Measurements from ENCODE around the gene LRRFIP2. TPM values are rescaled to one million over a fixed set of nuclear protein-coding genes. Genes with fewer than 3 reads are reported as not detected.

Gene LRRFIP2
- total and polyA plus RNA-seq, 2 of the 8 experiments (the other 6 are each of a cell fraction or from before 2014, with no cell fraction given) = 8.8 to 25.6 TPM

DNA sequence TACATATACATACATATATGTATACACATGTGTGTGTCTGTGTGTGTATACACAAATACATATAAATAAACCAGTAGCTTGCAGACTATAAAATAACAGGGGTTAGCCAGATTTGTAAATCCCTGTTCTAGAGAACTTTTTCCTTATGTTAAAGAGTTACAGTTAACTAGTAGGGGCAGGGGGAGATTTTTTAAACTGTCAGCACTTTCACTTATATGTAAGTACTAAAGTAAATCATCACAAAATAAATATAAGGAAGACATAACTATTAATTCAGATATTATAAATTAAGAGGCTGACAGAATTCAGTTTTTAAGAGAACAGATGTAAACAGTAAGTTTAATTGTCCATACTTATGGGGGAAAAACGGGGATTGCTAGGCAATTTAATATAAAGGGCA lies 74.0 kb downstream of the LRRFIP2 start:
- WGBS, 2 experiments (ENCODE audit: extremely low coverage in 1 of 2, insufficient coverage in 1 of 2, insufficient read length in 1 of 2, insufficient replicate concordance in 2 of 2, low coverage in 1 of 2, low lambda C conversion rate in 2 of 2, missing lambda C conversion rate in 1 of 2) = 95% methylated on average over 1 of the region's 1 CpG; no CpG with 5 or more reads in 1 of the 2 experiments
- no peak for TF ChIP-seq TBP (IDR thresholded peaks at IDR 0.05; ENCODE audit: low read depth, low read length)
- TF ChIP-seq KDM5A (IDR thresholded peaks at IDR 0.05; ENCODE audit: low read length) = no peak
- TF ChIP-seq, protein P1, sequence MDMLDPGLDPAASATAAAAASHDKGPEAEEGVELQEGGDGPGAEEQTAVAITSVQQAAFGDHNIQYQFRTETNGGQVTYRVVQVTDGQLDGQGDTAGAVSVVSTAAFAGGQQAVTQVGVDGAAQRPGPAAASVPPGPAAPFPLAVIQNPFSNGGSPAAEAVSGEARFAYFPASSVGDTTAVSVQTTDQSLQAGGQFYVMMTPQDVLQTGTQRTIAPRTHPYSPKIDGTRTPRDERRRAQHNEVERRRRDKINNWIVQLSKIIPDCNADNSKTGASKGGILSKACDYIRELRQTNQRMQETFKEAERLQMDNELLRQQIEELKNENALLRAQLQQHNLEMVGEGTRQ (IDR thresholded peaks at IDR 0.05; ENCODE audit: low read length) = no peak
- TF ChIP-seq CTBP2 (IDR thresholded peaks at IDR 0.05; ENCODE audit: borderline replicate concordance, insufficient read depth, insufficient read length, low read length) = no peak
- TF ChIP-seq, protein P2, sequence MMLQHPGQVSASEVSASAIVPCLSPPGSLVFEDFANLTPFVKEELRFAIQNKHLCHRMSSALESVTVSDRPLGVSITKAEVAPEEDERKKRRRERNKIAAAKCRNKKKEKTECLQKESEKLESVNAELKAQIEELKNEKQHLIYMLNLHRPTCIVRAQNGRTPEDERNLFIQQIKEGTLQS (IDR thresholded peaks at IDR 0.05; ENCODE audit: insufficient read depth, low read depth, low read length) = no peak
- TF ChIP-seq JUND (IDR thresholded peaks at IDR 0.05; ENCODE audit: low read length) = no peak
- TF ChIP-seq SAP30 (IDR thresholded peaks at IDR 0.05; ENCODE audit: insufficient read depth, insufficient replicate concordance, low read length) = no peak
- TF ChIP-seq BCL11A (IDR thresholded peaks at IDR 0.05; ENCODE audit: low read depth in 2 of 2, low read length in 2 of 2) = no peak
- TF ChIP-seq HDAC6 (IDR thresholded peaks at IDR 0.05; ENCODE audit: low read depth, low read length) = no peak
- no peak for TF ChIP-seq POLR2AphosphoS5 (IDR thresholded peaks at IDR 0.05; ENCODE audit: low read depth, low read length)
- TF ChIP-seq KDM1A (IDR thresholded peaks at IDR 0.05; ENCODE audit: borderline replicate concordance, low read length) = no peak
- no peak for TF ChIP-seq TCF12 (IDR thresholded peaks at IDR 0.05; ENCODE audit: low read depth, low read length)
- no peak for TF ChIP-seq SP4 (IDR thresholded peaks at IDR 0.05; ENCODE audit: low read length)
- no peak overlapping the region for H3K27ac ChIP-seq (ENCODE audit: low read depth, low read length)
- H3K4ac ChIP-seq (replicated peaks; ENCODE audit: insufficient read length, low read depth, low read length) = no peak overlapping the region
- H2AFZ ChIP-seq (ENCODE audit: low read length) = no peak overlapping the region
- no peak overlapping the region for H3K18ac ChIP-seq (ENCODE audit: extremely low read depth, low read length)
- no peak overlapping the region for H3K14ac ChIP-seq (ENCODE audit: insufficient read length)
- no peaks in the 10 kb centered on the region for H3K27me3 ChIP-seq (replicated peaks in 1 of 4; ENCODE audit: control insufficient read depth in 3 of 4, extremely low read depth in 1 of 4, insufficient read depth in 3 of 4, low read length in 3 of 4)
- H3K9me3 ChIP-seq (ENCODE audit: insufficient read depth in 2 of 2, low read depth in 1 of 2, low read length in 1 of 2) = no peaks in the 10 kb centered on the region
- H3K4me1 ChIP-seq (replicated peaks in 1 of 4; ENCODE audit: control insufficient read depth in 3 of 4, insufficient read depth in 4 of 4, low read length in 3 of 4) = no peaks in the 10 kb centered on the region
- no peaks in the 10 kb centered on the region for H3K36me3 ChIP-seq (ENCODE audit: control insufficient read depth in 2 of 4, insufficient read depth in 4 of 4, low read length in 3 of 4)
- DNase-seq (ENCODE audit: low read depth in 1 of 2, low spot score in 2 of 2) (no peak), FAIRE-seq (no peak)
- no peaks in the 10 kb centered on the region for H3K23me2 ChIP-seq (ENCODE audit: low read depth, low read length)
- no peak overlapping the region for H2BK20ac ChIP-seq (ENCODE audit: low read length)
- POLR2A ChIA-PET (ENCODE audit: partially characterized antibody) = no interaction called here
- no peak overlapping the region for H2BK5ac ChIP-seq (ENCODE audit: low read depth, low read length)
- no peak overlapping the region for H4K8ac ChIP-seq (ENCODE audit: extremely low read depth, insufficient read depth, low read length)
- no peak overlapping the region for H3K4me2 ChIP-seq (ENCODE audit: insufficient read depth in 1 of 2, low read depth in 2 of 2, low read length in 2 of 2)
- no peak overlapping the region for H2BK15ac ChIP-seq (ENCODE audit: low read length)
- no peaks in the 10 kb centered on the region for H3K79me1 ChIP-seq (ENCODE audit: low read depth, low read length)
- H2AK5ac ChIP-seq (ENCODE audit: low read depth, low read length) = no peak overlapping the region
- no peak overlapping the region for H3K9ac ChIP-seq (replicated peaks in 1 of 4; ENCODE audit: extremely low read depth in 1 of 4, low read depth in 3 of 4, low read length in 3 of 4)
- H3K56ac ChIP-seq (replicated peaks; ENCODE audit: insufficient read length, low read depth, low read length) = no peak overlapping the region
- H2BK120ac ChIP-seq (replicated peaks; ENCODE audit: low read depth, low read length) = no peak overlapping the region
- H3K23ac ChIP-seq (ENCODE audit: insufficient read length) = no peak overlapping the region
- H4K5ac ChIP-seq (ENCODE audit: insufficient read length, low read depth, low read length) = no peak overlapping the region
- no peaks in the 10 kb centered on the region for H3K79me2 ChIP-seq (ENCODE audit: control insufficient read depth in 1 of 2, insufficient read depth in 2 of 2, low read length in 2 of 2)
- CTCF ChIA-PET (ENCODE audit: partially characterized antibody) = no interaction called here
- peaks cover 0 to 2% of the 10 kb centered on the region in 2 experiments for H4K20me1 ChIP-seq (replicated peaks in 1 of 2; ENCODE audit: control insufficient read depth in 1 of 2, insufficient read depth in 2 of 2, low read length in 2 of 2)
- H2BK12ac ChIP-seq (ENCODE audit: low read depth, low read length) = no peak overlapping the region
- H4K91ac ChIP-seq (replicated peaks; ENCODE audit: insufficient read length, low read length) = no peak overlapping the region
- H3K4me3 ChIP-seq (ENCODE audit: extremely low read depth in 1 of 4, insufficient read depth in 2 of 4, low read depth in 3 of 4, low read length in 4 of 4) = no peak overlapping the region
